22Rv1 (cell line): ENCODE results near the gene KRTAP6-2.

Experiments
- H3K27ac ChIP-seq: fragments of 450-650 bp; 2 replicates; pipeline ENCODE4 v1.5.1; 2017
- CTCF ChIP-seq: fragments of 450-650 bp; IDR thresholded peaks from 2 replicates; pipeline ENCODE4 v1.5.1; 2017; ENCODE audit warnings: mild to moderate bottlenecking
- ZFX ChIP-seq: fragments of 450-650 bp; IDR thresholded peaks from 2 replicates; pipeline ENCODE4 v1.6.1; 2017; ENCODE audit warnings: antibody characterized with exemption, borderline replicate concordance

KRTAP6-2 gene

GRCh38 chr21:30625449-30626165, 26.9 kb upstream of the KRTAP6-2 start:
- no peak overlapping the region for H3K27ac ChIP-seq
- no peak for TF ChIP-seq CTCF
- TF ChIP-seq ZFX, result no peak

GRCh38 chr21:30623362-30623761, 24.7 kb upstream of the KRTAP6-2 start:
- no peak for TF ChIP-seq CTCF
- TF ChIP-seq ZFX, result no peak
- no peak overlapping the region for H3K27ac ChIP-seq

- no peak for TF ChIP-seq ZFX
- no peak for TF ChIP-seq CTCF
- no peak within 1 kb of the TSS for H3K27ac ChIP-seq
These were observed 21.8 kb upstream of the KRTAP6-2 start, which contains the start of gene KRTAP20-4 for GRCh38 chr21:30620522-30620921. KRTAP20-4 (plus strand) TSS chr21:30620627.

- no peak overlapping the region for H3K27ac ChIP-seq
- no peak for TF ChIP-seq ZFX
- TF ChIP-seq CTCF, result no peak
These were observed 21.4 kb upstream of the KRTAP6-2 start for GRCh38 chr21:30620080-30620479.

GRCh38 chr21:30616125-30616524, 17.4 kb upstream of the KRTAP6-2 start, which contains the start of gene KRTAP20-1:
KRTAP20-1 (plus strand) TSS chr21:30616425; CDS start chr21:30616455, 30 bp downstream.
- TF ChIP-seq CTCF, result no peak
- TF ChIP-seq ZFX, result no peak
- no peak within 1 kb of the TSS for H3K27ac ChIP-seq

GRCh38 chr21:30615199-30615598, 16.5 kb upstream of the KRTAP6-2 start:
- no peak for TF ChIP-seq ZFX
- no peak for TF ChIP-seq CTCF
- no peak overlapping the region for H3K27ac ChIP-seq

GRCh38 chr21:30613836-30614235, 15.1 kb upstream of the KRTAP6-2 start, which contains the start of gene KRTAP6-1:
KRTAP6-1 (minus strand) TSS chr21:30613930; CDS start chr21:30613904, 26 bp downstream.
- TF ChIP-seq CTCF (no peak), ZFX (no peak)
- no peak within 1 kb of the TSS for H3K27ac ChIP-seq
